ENCODE results near the gene SHKBP1. TPM values are rescaled to one million over a fixed set of nuclear protein-coding genes. Genes with fewer than 3 reads are reported as not detected.
A peak's percentile ranks its signal among the peaks of the same experiment; 100 is the strongest.

SHKBP1 gene
- total RNA-seq, 1 donor from 2014 or later = 15.7 TPM

DNA sequence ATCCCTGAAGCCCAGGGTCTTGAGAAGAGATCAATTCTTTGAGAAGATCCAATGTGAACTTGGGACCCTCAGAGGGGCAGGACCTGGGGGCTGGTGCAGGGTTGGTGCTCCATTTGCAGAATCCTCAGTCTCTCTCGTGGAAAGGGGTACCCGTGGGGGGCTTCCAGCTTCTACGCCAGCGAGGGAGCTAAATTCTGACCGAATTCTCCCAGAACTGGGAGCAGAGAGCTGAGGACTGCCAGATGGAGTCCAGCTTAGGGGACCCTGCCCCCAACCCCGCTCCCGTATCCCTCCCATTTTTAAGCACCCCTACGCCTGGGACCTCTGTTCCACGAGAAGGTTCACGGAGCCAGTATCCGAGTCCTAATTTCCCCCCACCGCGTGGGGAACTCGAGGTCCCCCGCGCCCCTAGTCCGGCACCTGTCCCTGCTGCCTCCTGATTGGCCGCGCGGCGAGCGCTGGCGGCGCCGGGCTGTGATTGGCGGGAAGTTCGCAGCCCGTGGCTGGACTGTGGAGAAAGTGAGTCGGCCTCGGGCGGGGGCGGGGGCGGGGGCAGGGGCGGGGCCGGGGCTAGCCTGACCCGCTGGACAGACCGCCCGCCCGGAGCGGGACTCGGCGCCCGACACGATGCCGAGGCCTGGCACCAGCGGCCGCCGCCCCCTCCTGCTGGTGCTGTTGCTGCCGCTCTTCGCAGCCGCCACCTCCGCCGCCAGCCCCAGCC, 20.1 kb downstream of the SHKBP1 start:
- ATAC-seq (ENCODE audit: poor library complexity) = peak; percentile 33
- intact Hi-C loops (cut with DNase I) = loop anchor here (5.0 kb wide), 2 partner anchors 54 to 69 kb away; no protein-coding TSS in a partner anchor

DNA sequence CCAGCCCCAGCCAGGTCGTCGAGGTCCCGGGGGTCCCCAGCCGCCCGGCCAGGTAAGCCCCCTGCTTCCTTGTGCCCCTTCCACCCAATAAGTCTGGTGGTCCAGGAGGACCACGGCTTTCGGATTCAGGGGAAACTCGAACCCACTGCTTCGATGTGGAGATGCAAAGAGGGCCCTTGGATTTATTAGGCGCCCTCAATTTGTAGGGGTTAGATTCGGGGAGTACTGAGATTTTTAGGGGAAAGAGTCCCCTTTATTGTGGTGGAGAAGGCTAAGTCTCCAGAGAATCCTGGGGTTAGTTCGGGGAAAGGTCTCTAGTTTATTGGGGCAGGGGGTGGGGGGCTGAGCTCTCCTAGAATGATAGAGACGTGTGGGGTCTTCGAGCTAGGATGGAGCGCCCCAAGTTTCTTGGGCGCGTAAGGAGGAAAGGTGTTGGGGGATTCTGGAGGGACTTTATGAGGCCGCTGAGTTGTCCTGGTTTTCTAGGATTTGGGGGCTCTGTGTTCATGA, 20.7 kb downstream of the SHKBP1 start:
- intact Hi-C loops (cut with DNase I) = loop anchor here (5.0 kb wide), 2 partner anchors 55 to 70 kb away; no protein-coding TSS in a partner anchor
- DNase-seq = no peak
- ATAC-seq (ENCODE audit: poor library complexity) = no peak

More for the DNA sequence above, 20.1 kb downstream of the SHKBP1 start:
- peak; percentile 77 for DNase-seq

DNA sequence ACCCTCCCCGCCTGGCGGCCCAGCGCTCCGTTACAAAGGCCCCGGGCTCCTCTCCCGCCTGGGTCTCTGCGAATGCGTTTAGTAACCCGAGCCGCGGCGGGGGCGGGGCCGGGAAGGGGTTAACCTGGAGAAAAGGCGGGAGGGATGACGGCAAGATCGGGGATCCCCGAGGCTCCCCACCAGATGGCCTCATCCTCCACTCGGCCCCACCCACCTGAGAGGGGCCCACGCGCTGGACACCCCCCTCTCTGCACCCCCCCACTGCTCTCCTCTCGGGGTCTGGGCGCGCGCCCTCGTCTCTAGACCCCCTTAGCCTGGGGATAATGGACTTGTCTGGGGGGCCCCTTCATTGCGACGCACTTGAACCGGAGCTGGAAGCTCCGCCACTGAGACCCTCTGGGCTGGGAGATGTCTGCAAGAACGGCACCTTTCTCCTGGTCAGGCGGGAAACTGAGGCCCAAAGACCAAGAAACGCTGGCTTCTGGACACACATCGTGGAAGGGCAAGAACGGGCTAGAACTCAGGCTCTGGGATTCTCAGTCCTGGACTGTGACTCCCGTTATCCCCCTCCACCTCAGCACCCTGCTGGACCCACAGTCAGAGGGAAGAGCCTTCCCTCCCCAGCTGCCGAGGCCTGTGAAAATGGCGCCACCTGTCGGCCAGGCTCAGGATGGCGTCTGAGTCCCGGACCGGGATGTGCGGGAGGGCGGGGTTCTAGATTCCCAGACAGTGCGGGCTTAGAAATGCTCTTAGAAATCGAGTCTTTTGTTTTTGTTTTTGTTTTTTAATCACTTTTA, 21.6 kb downstream of the SHKBP1 start:
- peak; percentile 93 for DNase-seq
- intact Hi-C loops (cut with DNase I) = loop anchor here (5.0 kb wide), 2 partner anchors 56 to 71 kb away; no protein-coding TSS in a partner anchor
- peak; percentile 68 for ATAC-seq (ENCODE audit: poor library complexity)

DNA sequence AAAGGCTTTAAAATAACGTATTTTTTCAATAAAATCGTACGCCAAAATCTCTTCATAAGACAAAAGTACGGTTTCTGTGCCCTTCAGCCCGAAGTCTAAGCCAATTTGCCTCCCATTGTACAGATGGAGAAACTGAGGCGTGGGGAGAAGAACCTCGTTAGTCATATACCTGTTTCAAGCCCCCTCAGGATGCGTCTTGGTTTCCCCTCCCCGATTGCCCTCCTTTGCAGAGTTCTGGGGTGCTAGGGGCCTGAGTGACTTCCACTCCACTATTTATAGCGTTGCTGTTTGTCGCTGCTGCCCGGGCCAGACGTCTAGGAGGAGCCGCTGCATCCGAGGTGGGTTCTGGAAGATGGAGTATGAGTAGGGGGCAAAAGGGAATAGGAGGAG, 22.2 kb downstream of the SHKBP1 start:
- DNase-seq = no peak
- intact Hi-C loops (cut with DNase I) = loop anchor here (5.0 kb wide), 2 partner anchors 57 to 72 kb away; no protein-coding TSS in a partner anchor
- no peak for ATAC-seq (ENCODE audit: poor library complexity)

DNA sequence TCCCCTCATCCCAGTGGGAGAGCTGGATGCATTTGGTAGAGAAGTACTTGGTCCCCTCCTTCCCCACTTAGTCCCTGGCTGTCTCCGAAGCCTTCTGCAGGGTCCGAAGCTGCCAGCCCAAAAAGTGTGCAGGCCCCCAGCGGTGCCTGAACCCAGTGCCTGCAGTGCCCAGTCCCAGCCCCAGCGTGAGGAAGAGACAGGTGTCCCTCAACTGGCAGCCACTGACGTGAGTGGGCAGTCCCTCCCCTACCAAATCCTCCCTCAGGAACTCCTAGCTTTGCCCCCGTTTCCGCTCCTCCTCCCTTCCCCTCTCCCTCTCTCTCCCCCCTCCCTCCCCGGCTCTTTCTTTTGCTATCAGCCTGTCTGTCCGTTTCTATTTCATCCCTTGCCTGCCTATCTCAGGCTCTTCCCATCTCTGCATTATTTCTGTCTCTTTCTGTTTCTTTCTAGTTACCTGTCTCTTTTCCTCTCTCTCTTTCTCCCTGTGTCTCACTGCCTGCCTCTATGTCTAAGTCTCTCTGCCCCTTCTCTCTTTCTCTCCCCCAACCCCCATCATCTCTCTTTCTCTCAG, 22.7 kb downstream of the SHKBP1 start:
- DNase-seq (no peak), ATAC-seq (ENCODE audit: poor library complexity) (no peak)
- intact Hi-C loops (cut with DNase I) = loop anchor here (5.0 kb wide), 2 partner anchors 57 to 72 kb away; no protein-coding TSS in a partner anchor

GRCh38 chr19:40599902-40600569, 23.4 kb downstream of the SHKBP1 start:
- no peak for ATAC-seq (ENCODE audit: poor library complexity)
- DNase-seq = peak; percentile 74
- intact Hi-C loops (cut with DNase I) = loop anchor here (5.0 kb wide), 2 partner anchors 58 to 73 kb away; no protein-coding TSS in a partner anchor

DNA sequence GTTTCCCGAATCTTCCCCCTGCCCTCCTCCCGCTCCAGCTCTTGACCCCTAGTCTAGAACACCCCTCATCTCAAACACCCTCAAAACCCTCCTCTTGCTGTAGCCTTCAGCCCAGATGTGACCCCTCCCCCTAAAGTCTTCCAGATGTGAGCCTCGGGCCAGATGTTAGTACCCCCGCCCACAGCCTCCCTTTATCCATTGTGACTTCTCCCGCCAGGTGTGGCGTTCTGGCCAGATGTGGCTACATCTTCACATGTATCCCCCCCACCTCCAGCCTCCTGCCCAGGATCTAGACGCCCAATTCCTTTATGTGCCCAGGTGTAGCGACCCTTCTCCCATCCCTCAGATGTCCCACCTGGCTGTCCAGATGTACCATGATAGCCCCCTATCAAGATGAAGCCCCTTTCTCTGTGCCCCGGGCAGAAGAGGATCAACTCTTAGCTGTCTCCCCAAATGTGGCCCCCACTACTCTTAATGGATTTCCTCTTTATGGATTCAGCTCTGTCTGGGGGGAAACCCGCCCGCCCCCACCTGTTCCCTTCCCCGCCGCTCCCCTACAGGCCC, 24.0 kb downstream of the SHKBP1 start:
- no peak for ATAC-seq (ENCODE audit: poor library complexity)
- intact Hi-C loops (cut with DNase I) = no loop called here
- DNase-seq = no peak

GRCh38 chr19:40601134-40601974, 24.7 kb downstream of the SHKBP1 start, which contains the start of gene LTBP4:
Gene LTBP4 (plus strand): TSS chr19:40601369. CDS start chr19:40601388, 19 bp downstream.
- DNase-seq (peak; percentile 84), ATAC-seq (ENCODE audit: poor library complexity) (no peak)
- intact Hi-C loops (cut with DNase I) = no loop called here

DNA sequence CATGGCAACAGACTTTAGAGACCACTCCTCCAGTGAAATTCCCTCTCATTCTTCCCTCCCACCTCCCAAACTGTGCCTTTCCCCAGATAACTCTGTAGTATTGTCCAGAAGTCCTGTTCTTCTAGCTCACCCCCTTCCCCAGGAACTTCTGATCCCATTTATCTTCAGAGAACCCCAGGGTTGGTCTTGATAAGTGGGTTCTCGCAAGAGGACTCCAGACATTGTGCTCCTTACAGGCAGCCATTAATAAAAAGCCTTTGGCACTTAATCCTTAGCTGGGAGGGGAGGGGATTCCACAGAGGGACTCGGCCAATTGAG, 26.4 kb downstream of the SHKBP1 start:
- ATAC-seq (ENCODE audit: poor library complexity) (peak; percentile 0), DNase-seq (no peak)
- intact Hi-C loops (cut with DNase I) = no loop called here

DNA sequence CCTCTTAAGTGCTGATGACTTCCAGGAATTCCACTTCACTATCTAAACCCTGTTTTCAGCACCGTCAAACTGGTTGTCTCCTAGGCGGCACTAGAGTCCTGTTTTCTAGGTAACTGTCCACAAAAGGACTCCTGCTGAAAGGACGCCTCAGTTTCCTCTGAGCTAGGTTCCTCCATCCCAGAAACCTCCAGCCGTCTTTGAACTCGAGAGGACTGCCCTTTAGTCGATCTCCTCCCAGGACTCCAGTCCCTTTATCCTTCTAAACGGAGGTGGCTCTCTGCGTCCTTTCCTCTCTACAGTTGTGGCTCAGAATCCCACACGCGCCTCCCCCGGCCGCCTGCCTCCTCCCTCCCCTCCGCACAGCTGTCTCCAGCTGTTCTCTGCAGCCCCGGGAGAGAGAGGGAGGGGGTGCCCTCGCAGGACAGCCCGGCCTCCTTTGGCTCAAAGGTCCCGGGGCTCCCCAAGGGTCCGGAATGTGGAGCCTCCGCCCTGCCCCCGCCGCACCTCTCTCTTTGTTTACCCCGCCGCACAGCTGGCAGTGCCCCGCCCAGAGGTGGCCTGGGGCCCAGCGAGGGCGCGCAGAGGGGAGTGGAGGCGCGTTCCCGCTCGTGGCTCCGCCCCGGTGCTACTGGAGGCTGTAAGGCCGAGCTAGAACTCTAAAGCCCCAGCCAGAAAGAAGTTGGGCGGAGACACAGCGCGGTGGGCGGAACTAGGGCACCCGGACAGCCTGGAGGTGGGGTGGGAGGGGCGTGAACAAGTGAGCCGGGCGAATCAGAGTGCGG, 26.9 kb downstream of the SHKBP1 start:
- intact Hi-C loops (cut with DNase I) = no loop called here
- ATAC-seq (ENCODE audit: poor library complexity) = peak; percentile 74
- peak; percentile 99 for DNase-seq

GRCh38 chr19:40604171-40604646, 27.5 kb downstream of the SHKBP1 start:
- intact Hi-C loops (cut with DNase I) = no loop called here
- DNase-seq (no peak), ATAC-seq (ENCODE audit: poor library complexity) (no peak)

DNA sequence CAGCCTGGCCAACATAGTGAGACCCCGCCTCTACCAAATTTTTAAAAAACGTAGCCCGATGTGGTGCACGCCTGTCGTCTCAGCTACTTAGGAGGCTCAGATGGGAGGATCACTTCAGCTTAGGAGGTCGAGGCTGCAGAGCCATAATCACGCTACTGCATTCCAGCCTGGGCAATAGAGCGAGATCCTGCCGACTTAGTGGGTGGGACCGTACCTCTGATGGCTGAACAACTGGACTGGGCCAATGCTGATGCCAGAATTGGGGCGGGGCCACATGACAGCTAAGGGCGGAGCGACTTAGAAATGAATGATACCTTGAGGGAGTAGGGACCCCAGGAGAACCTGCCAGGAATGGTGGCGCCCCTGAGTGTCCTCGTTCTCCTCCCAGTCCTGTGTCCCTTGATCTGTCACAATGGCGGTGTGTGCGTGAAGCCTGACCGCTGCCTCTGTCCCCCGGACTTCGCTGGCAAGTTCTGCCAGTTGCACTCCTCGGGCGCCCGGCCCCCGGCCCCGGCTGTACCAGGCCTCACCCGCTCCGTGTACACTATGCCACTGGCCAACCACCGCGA, 28.1 kb downstream of the SHKBP1 start:
- intact Hi-C loops (cut with DNase I) = no loop called here
- ATAC-seq (ENCODE audit: poor library complexity) = no peak

GRCh38 chr19:40605216-40605971, 28.7 kb downstream of the SHKBP1 start:
- peak; percentile 7 for ATAC-seq (ENCODE audit: poor library complexity)
- intact Hi-C loops (cut with DNase I) = no loop called here
- DNase-seq = peak; percentile 84

More for the DNA sequence above, 28.1 kb downstream of the SHKBP1 start:
- DNase-seq = peak; percentile 59

DNA sequence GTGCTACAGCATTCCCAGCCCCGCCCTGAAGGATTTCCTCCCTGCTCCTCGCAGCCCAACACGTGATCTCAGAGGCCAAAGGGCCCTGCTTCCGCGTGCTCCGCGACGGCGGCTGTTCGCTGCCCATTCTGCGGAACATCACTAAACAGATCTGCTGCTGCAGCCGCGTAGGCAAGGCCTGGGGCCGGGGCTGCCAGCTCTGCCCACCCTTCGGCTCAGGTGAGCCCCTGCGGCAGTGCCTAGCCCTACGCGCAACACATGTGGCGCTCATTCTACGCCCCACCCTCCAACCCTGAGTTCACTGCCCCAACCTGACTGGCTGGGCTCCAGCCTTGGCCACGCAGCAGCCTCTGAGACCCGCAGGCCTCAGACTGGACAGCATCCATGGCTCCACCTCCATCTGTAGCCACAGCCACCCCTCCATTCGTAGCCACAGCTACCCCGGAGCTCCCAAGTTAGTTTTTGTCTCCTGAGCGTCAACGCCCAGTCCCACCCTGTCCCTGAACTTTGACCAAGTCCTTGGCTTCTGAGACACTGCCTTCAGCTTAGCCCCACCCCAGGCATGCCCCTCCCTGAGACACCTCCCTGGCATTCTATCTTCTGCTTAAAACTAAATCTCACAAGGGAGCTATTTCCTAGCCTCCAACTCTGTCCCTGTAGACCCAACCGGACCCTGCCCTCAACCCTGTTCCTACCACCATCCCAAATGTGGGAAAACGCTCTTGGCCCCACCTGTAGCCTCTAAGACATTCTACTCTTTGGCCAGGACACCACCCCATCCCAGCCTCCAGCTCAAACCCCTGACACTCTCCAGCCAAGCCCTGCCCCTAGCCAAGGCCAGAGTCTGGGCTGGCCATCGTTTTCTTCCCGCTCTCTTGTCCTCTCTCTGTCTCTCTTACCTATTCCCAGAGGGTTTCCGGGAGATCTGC, 30.9 kb downstream of the SHKBP1 start:
- ATAC-seq (ENCODE audit: poor library complexity) (no peak), DNase-seq (peak; percentile 59)
- intact Hi-C loops (cut with DNase I) = no loop called here

DNA sequence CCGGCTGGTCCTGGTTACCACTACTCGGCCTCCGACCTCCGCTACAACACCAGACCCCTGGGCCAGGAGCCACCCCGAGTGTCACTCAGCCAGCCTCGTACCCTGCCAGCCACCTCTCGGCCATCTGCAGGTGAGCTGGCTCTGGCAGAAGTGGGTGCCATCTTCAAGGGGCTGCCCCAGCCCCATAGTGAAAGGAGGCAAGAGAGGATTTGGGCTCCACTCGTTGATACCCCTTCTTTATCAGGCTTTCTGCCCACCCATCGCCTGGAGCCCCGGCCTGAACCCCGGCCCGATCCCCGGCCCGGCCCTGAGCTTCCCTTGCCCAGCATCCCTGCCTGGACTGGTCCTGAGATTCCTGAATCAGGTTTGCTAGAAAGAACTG, 31.6 kb downstream of the SHKBP1 start:
- intact Hi-C loops (cut with DNase I) = no loop called here
- no peak for DNase-seq
- ATAC-seq (ENCODE audit: poor library complexity) = no peak

Data from Right ventricle myocardium superior (tissue), 1 donor.